Testis (tissue), 3 donors: ENCODE data around the gene PRR5L. TPM values are rescaled to one million over a fixed set of nuclear protein-coding genes. Genes with fewer than 3 reads are reported as not detected.

Experiments
- DNase-seq: peaks from one replicate; pipeline ENCODE4 v3.0.0-alpha.2; 2019
- H3K27ac ChIP-seq, 2 donors: fragments of 200-600 bp; sonication (generic); one replicate each; pipeline ENCODE4 v1.5.1; 2019
- H3K27me3 ChIP-seq: fragments of 200-600 bp; sonication (generic); one replicate; pipeline ENCODE4 v1.5.1; 2019
- H3K36me3 ChIP-seq: fragments of 200-600 bp; sonication (generic); one replicate; pipeline ENCODE4 v1.5.1; 2017; ENCODE audit warnings: low read depth; ENCODE audit errors: missing control alignments
- H3K4me1 ChIP-seq: fragments of 200-600 bp; sonication (generic); one replicate; pipeline ENCODE4 v1.5.1; 2019
- H3K4me3 ChIP-seq, 2 donors: fragments of 200-600 bp; sonication (generic); one replicate each; pipeline ENCODE4 v1.5.1; 2017 to 2019
- H3K9me3 ChIP-seq: fragments of 200-600 bp; sonication (generic); one replicate; pipeline ENCODE4 v1.5.1; 2017
- POLR2A ChIP-seq: fragments of 450-650 bp; IDR thresholded peaks from one replicate; pipeline ENCODE4 v1.6.1; 2017; ENCODE audit warnings: antibody characterized with exemption, mild to moderate bottlenecking, moderate library complexity
- WGBS, 2 donors: methylation state at CpG; one replicate each; pipeline ENCODE4 v1.1.5; 2018; 5-methylcytosine and 5-hydroxymethylcytosine counted together
- intact Hi-C: fragments of 100-400 bp; cut with DNase I; formaldehyde crosslinking; loops from one replicate; pipeline ENCODE4 v1.15.1; 2023; ENCODE audit warnings: low total_unique reads
- polyA plus RNA-seq: library from polyadenylated mRNA; stranded (reverse); fragments of 350-450 nt; fragmentation: Illumina TruSeq; extraction: RNeasy Lipid Tissue Mini Kit (QIAGEN cat#74804); gene quantifications from one replicate; pipeline ENCODE4 v1.2.3, GENCODE V29; 2014; ENCODE audit warnings: low read depth, low replicate concordance; ENCODE audit not compliant: insufficient read depth
- total RNA-seq, 2 donors: library from RNA; depleted of rRNA; stranded (reverse); fragments of >200 nt; gene quantifications; one replicate each; pipeline ENCODE4 v1.2.3, GENCODE V29; 2016
- TF ChIP-seq, protein P1 (sequence below), 3 experiments: fragments of 450-650 bp in 2 of 3; fragments of 200-600 bp in 1 of 3; sonication (generic) in 1 of 3; IDR thresholded peaks; one replicate each; pipeline ENCODE4 v1.5.1; 2016 to 2019; ENCODE audit warnings: antibody characterized with exemption in 3 of 3, mild to moderate bottlenecking in 2 of 3, moderate library complexity in 1 of 3

The PRR5L gene
- total and polyA plus RNA-seq, 3 donors from 2014 or later = 8.1 to 15.4 (median 14.7) TPM

GRCh38 chr11:36402568-36403170, 106.6 kb downstream of the PRR5L start:
- WGBS, 2 donors = 67 to 69% methylated on average over 11 of the region's 11 CpGs
- Histone ChIP-seq H3K4me3 (no peak overlapping the region), H3K4me1 (no peaks in the 10 kb centered on the region), H3K36me3 (no peaks in the 10 kb centered on the region), H3K27me3 (no peaks in the 10 kb centered on the region), H3K27ac (no peak overlapping the region), H3K9me3 (no peaks in the 10 kb centered on the region)
- TF ChIP-seq, protein P1, sequence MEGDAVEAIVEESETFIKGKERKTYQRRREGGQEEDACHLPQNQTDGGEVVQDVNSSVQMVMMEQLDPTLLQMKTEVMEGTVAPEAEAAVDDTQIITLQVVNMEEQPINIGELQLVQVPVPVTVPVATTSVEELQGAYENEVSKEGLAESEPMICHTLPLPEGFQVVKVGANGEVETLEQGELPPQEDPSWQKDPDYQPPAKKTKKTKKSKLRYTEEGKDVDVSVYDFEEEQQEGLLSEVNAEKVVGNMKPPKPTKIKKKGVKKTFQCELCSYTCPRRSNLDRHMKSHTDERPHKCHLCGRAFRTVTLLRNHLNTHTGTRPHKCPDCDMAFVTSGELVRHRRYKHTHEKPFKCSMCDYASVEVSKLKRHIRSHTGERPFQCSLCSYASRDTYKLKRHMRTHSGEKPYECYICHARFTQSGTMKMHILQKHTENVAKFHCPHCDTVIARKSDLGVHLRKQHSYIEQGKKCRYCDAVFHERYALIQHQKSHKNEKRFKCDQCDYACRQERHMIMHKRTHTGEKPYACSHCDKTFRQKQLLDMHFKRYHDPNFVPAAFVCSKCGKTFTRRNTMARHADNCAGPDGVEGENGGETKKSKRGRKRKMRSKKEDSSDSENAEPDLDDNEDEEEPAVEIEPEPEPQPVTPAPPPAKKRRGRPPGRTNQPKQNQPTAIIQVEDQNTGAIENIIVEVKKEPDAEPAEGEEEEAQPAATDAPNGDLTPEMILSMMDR (IDR thresholded peaks at IDR 0.05) = no peak
- no peak for TF ChIP-seq POLR2A
- DNase-seq = peak; percentile 23
- intact Hi-C loops = no loop called here

DNA sequence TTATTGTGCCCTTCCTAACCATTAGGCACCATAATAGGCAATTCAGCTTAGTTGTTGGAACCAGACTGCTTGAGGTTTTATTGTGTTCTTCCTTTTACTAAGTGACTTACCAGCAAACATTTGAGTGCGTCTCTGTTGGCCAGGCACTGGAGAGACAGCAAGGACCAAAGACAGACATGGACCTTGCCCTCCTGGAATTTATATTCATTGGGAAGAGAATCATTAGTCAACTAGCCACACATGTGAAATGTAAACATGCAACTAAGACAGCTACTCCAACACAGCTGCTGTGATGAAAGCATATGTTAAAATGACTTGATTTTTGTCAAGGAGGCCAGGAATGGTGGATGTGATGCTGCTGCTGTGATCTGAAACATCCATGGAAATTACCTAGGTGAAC, 107.6 kb downstream of the PRR5L start:
- 87 to 95% methylated on average over 1 of the region's 1 CpG for whole genome bisulfite sequencing, 2 donors
- intact Hi-C loops = no loop called here
- no peak for TF ChIP-seq POLR2A
- TF ChIP-seq, protein P1 (IDR thresholded peaks at IDR 0.05) = no peak

GRCh38 chr11:36404831-36405230, 108.7 kb downstream of the PRR5L start:
- DNase-seq = no peak
- intact Hi-C loops = no loop called here
- no peaks in the 10 kb centered on the region for H3K27me3 ChIP-seq
- 69 to 71% methylated on average over 3 of the region's 3 CpGs for WGBS, 2 donors
- no peak overlapping the region for H3K4me3 ChIP-seq
- no peak overlapping the region for H3K27ac ChIP-seq
- H3K9me3 ChIP-seq = no peaks in the 10 kb centered on the region
- H3K36me3 ChIP-seq = no peaks in the 10 kb centered on the region
- no peaks in the 10 kb centered on the region for H3K4me1 ChIP-seq
- TF ChIP-seq POLR2A = no peak
- TF ChIP-seq, protein P1 (IDR thresholded peaks at IDR 0.05) = no peak

More for the DNA sequence above, 107.6 kb downstream of the PRR5L start:
- Histone ChIP-seq H3K27ac (no peak overlapping the region), H3K4me1 (no peaks in the 10 kb centered on the region), H3K36me3 (no peaks in the 10 kb centered on the region), H3K4me3 (no peak overlapping the region), H3K9me3 (no peaks in the 10 kb centered on the region), H3K27me3 (no peaks in the 10 kb centered on the region)
- no peak for DNase-seq

GRCh38 chr11:36405585-36406367, 109.7 kb downstream of the PRR5L start:
- WGBS, 2 donors = 80 to 81% methylated on average over 5 of the region's 5 CpGs
- H3K4me3 ChIP-seq = no peak overlapping the region
- no peak overlapping the region for H3K27ac ChIP-seq
- TF ChIP-seq, protein P1 (IDR thresholded peaks at IDR 0.05) = no peak
- TF ChIP-seq POLR2A = no peak
- intact Hi-C loops = no loop called here
- peaks cover 2% of the 10 kb centered on the region for H3K4me1 ChIP-seq
- no peaks in the 10 kb centered on the region for H3K27me3 ChIP-seq
- DNase-seq = no peak
- no peaks in the 10 kb centered on the region for H3K36me3 ChIP-seq
- H3K9me3 ChIP-seq = no peaks in the 10 kb centered on the region
